Liver (tissue), 9 donors: ENCODE measurements around the gene LRP4. TPM values are rescaled to one million over a fixed set of nuclear protein-coding genes. Genes with fewer than 3 reads are reported as not detected.

Source experiments
- DNase-seq: peaks from one replicate; pipeline ENCODE4 v3.0.0-alpha.2; 2017; ENCODE audit warnings: low spot score
- H3K27ac ChIP-seq, 2 donors: one replicate each; pipeline ENCODE4 v1.7.0; 2013; ENCODE audit warnings: inconsistent platforms in 2 of 2, low read length in 2 of 2, control low read depth in 1 of 2, low read depth in 1 of 2, mild to moderate bottlenecking in 1 of 2
- H3K27me3 ChIP-seq, 4 donors: one replicate each; pipeline versions ENCODE4 v1.6.1 to v1.7.0; 2013; ENCODE audit warnings: low read length in 3 of 4, inconsistent platforms in 1 of 4, mild to moderate bottlenecking in 1 of 4, moderate library complexity in 1 of 4; ENCODE audit not compliant: control insufficient read depth in 4 of 4, insufficient read depth in 4 of 4
- H3K36me3 ChIP-seq, 4 donors: one replicate each; pipeline versions ENCODE4 v1.6.1 to v1.7.0; 2013; ENCODE audit warnings: low read length in 3 of 4, mild to moderate bottlenecking in 3 of 4, low read depth in 1 of 4, moderate library complexity in 1 of 4; ENCODE audit not compliant: control insufficient read depth in 4 of 4, insufficient read depth in 3 of 4
- H3K4me1 ChIP-seq, 4 donors: one replicate each; pipeline versions ENCODE4 v1.6.1 to v1.7.0; 2013; ENCODE audit warnings: low read length in 3 of 4, mild to moderate bottlenecking in 3 of 4, moderate library complexity in 1 of 4; ENCODE audit not compliant: control insufficient read depth in 4 of 4, insufficient read depth in 4 of 4
- H3K4me3 ChIP-seq, 3 donors: one replicate each; pipeline versions ENCODE4 v1.6.1 to v1.7.0; 2013; ENCODE audit warnings: low read length in 3 of 3, control low read depth in 1 of 3, low read depth in 1 of 3, mild to moderate bottlenecking in 1 of 3
- H3K9ac ChIP-seq, 2 donors: one replicate each; pipeline ENCODE4 v1.7.0; 2013; ENCODE audit warnings: low read length in 2 of 2, mild to moderate bottlenecking in 2 of 2, moderate library complexity in 2 of 2, control low read depth in 1 of 2, low read depth in 1 of 2
- H3K9me3 ChIP-seq, 4 donors: one replicate each; pipeline versions ENCODE4 v1.6.1 to v1.7.0; 2013; ENCODE audit warnings: low read length in 3 of 4; ENCODE audit not compliant: control insufficient read depth in 4 of 4
- ATF3 ChIP-seq: IDR thresholded peaks from 2 replicates; pipeline ENCODE4 v1.6.1; 2016; ENCODE audit warnings: antibody characterized with exemption
- CTCF ChIP-seq: fragments of 150-350 bp; IDR thresholded peaks from 2 replicates; pipeline ENCODE4 v1.5.1; 2017; ENCODE audit warnings: improper control_type of control experiment, low read depth, low read length; ENCODE audit not compliant: missing input control
- EGR1 ChIP-seq, 2 donors: IDR thresholded peaks; 2 replicates each; pipeline ENCODE4 v1.6.1; 2016 to 2018; ENCODE audit warnings: antibody characterized with exemption in 2 of 2, low read depth in 2 of 2
- FOXA1 ChIP-seq: IDR thresholded peaks from 2 replicates; pipeline ENCODE4 v1.6.1; 2016; ENCODE audit warnings: antibody characterized with exemption
- FOXA2 ChIP-seq: IDR thresholded peaks from 2 replicates; pipeline ENCODE4 v1.6.1; 2016; ENCODE audit warnings: antibody characterized with exemption
- GABPA ChIP-seq, 2 donors: IDR thresholded peaks in 1 of 2; conservative IDR thresholded peaks in 1 of 2; 2 replicates each; pipeline ENCODE4 v1.6.1; 2016; ENCODE audit warnings: antibody characterized with exemption in 2 of 2, mild to moderate bottlenecking in 1 of 2, moderate library complexity in 1 of 2
- HNF4A ChIP-seq, 2 donors: conservative IDR thresholded peaks; 2 replicates each; pipeline ENCODE4 v1.6.1; 2016; ENCODE audit warnings: antibody characterized with exemption in 2 of 2, mild to moderate bottlenecking in 2 of 2
- HNF4G ChIP-seq: IDR thresholded peaks from 2 replicates; pipeline ENCODE4 v1.6.1; 2016; ENCODE audit warnings: antibody characterized with exemption
- JUND ChIP-seq, 2 donors: IDR thresholded peaks; 2 replicates each; pipeline ENCODE4 v1.6.1; 2016; ENCODE audit warnings: antibody characterized with exemption in 2 of 2
- MAX ChIP-seq: IDR thresholded peaks from 2 replicates; pipeline ENCODE4 v1.6.1; 2016; ENCODE audit warnings: antibody characterized with exemption
- NR2F2 ChIP-seq: IDR thresholded peaks from 2 replicates; pipeline ENCODE4 v1.6.1; 2016; ENCODE audit warnings: antibody characterized with exemption
- RAD21 ChIP-seq, 2 donors: IDR thresholded peaks; 2 replicates each; pipeline ENCODE4 v1.6.1; 2016; ENCODE audit warnings: antibody characterized with exemption in 2 of 2, mild to moderate bottlenecking in 2 of 2
- REST ChIP-seq: IDR thresholded peaks from 2 replicates; pipeline ENCODE4 v1.6.1; 2016; ENCODE audit warnings: antibody characterized with exemption, mild to moderate bottlenecking
- RXRA ChIP-seq, 2 donors: IDR thresholded peaks; 2 replicates each; pipeline ENCODE4 v1.6.1; 2017 to 2018; ENCODE audit warnings: antibody characterized with exemption in 2 of 2, mild to moderate bottlenecking in 1 of 2
- TAF1 ChIP-seq: conservative IDR thresholded peaks from 2 replicates; pipeline ENCODE4 v1.6.1; 2016; ENCODE audit warnings: antibody characterized with exemption, mild to moderate bottlenecking
- YY1 ChIP-seq: IDR thresholded peaks from 2 replicates; pipeline ENCODE4 v1.6.1; 2016; ENCODE audit warnings: antibody characterized with exemption, mild to moderate bottlenecking
- ZBTB33 ChIP-seq: IDR thresholded peaks from 2 replicates; pipeline ENCODE4 v1.6.1; 2016; ENCODE audit warnings: antibody characterized with exemption
- WGBS: extraction: QIAGEN DNeasy Blood & Tissue Kit; methylation state at CpG from one replicate; pipeline ENCODE4 v1.1.7; 2013; 5-methylcytosine and 5-hydroxymethylcytosine counted together
- polyA plus RNA-seq, 2 donors: library from polyadenylated mRNA; stranded (reverse) in 1 of 2; unstranded in 1 of 2; fragments of 200-250 nt in 1 of 2; fragments of >200 nt in 1 of 2; fragmentation: Nextera tagmentation in 1 of 2; extraction: Ambion mirVana in 1 of 2; gene quantifications; one replicate each; pipeline versions ENCODE4 v1.2.1 to v1.2.3, GENCODE V29; 2013 to 2015
- total RNA-seq, 2 donors: library from RNA; depleted of rRNA; stranded (reverse); fragments of >200 nt; gene quantifications; one replicate each; pipeline ENCODE4 v1.2.3, GENCODE V29; 2014
- donor health status: healthy.
- donor health status: healthy.
- donor health status: healthy.
- donor health status: healthy.
- donor health status: healthy.

Gene LRP4
- total and polyA plus RNA-seq, 4 donors, result 0.50 to 3.1 (median 0.90) TPM

- Histone ChIP-seq H3K27me3 (no peaks in the 10 kb centered on the region), H3K4me3 (no peak overlapping the region), H3K27ac (no peak overlapping the region), H3K9ac (no peak overlapping the region), H3K9me3 (no peaks in the 10 kb centered on the region), H3K4me1 (no peaks in the 10 kb centered on the region), H3K36me3 (peaks cover 0 to 2% (median 0%) of the 10 kb centered on the region in 4 donors)
- DNase-seq, result no peak
- WGBS, result 96% methylated on average over 10 of the region's 10 CpGs
- TF ChIP-seq ATF3, result no peak
- TF ChIP-seq RXRA (IDR thresholded peaks at IDR 0.05), result no peak
- no peak for TF ChIP-seq TAF1
- no peak for TF ChIP-seq FOXA2
- no peak for TF ChIP-seq HNF4G
- TF ChIP-seq ZBTB33, result no peak
- no peak for TF ChIP-seq RAD21 (IDR thresholded peaks at IDR 0.05)
- TF ChIP-seq FOXA1, result no peak
- TF ChIP-seq NR2F2, result no peak
- no peak for TF ChIP-seq CTCF
- no peak for TF ChIP-seq EGR1 (IDR thresholded peaks at IDR 0.05; ENCODE audit: low read depth in 2 of 2)
- no peak for TF ChIP-seq HNF4A (conservative IDR thresholded peaks at IDR 0.05)
- TF ChIP-seq GABPA (IDR thresholded peaks at IDR 0.05 in 1 of 2, conservative IDR thresholded peaks at IDR 0.05 in 1 of 2), result no peak
- no peak for TF ChIP-seq REST
- no peak for TF ChIP-seq JUND (IDR thresholded peaks at IDR 0.05)
Measured at GRCh38 chr11:46879056-46879585, 39.2 kb downstream of the LRP4 start.

GRCh38 chr11:46877580-46877979 lies 40.8 kb downstream of the LRP4 start:
- no peaks in the 10 kb centered on the region for H3K27me3 ChIP-seq
- no peaks in the 10 kb centered on the region for H3K9me3 ChIP-seq
- H3K36me3 ChIP-seq, result peaks cover 0 to 3% (median 1%) of the 10 kb centered on the region in 4 donors
- no peak overlapping the region for H3K27ac ChIP-seq
- H3K4me1 ChIP-seq, result no peaks in the 10 kb centered on the region
- H3K4me3 ChIP-seq, result no peak overlapping the region
- 98% methylated on average over 1 of the region's 1 CpG for WGBS
- TF ChIP-seq YY1, result no peak
- TF ChIP-seq MAX, result no peak
- no peak for TF ChIP-seq JUND (IDR thresholded peaks at IDR 0.05)
- TF ChIP-seq GABPA (IDR thresholded peaks at IDR 0.05 in 1 of 2, conservative IDR thresholded peaks at IDR 0.05 in 1 of 2), result no peak
- no peak for TF ChIP-seq FOXA2
- TF ChIP-seq HNF4A (conservative IDR thresholded peaks at IDR 0.05), result no peak
- no peak for TF ChIP-seq RAD21 (IDR thresholded peaks at IDR 0.05)
- no peak for TF ChIP-seq HNF4G
- TF ChIP-seq FOXA1, result no peak
- TF ChIP-seq ATF3, result no peak
- no peak for TF ChIP-seq REST
- no peak for TF ChIP-seq RXRA (IDR thresholded peaks at IDR 0.05)
- TF ChIP-seq ZBTB33, result no peak
- no peak overlapping the region for H3K9ac ChIP-seq
- no peak for DNase-seq
